GM23338 (cell line): ENCODE results near the gene CIZ1. TPM values are rescaled to one million over a fixed set of nuclear protein-coding genes. Genes with fewer than 3 reads are reported as not detected.

ENCODE experiments used
- ATAC-seq: fragments of 200-7000 bp; cut with Tn5 transposase; 3 replicates; pipeline ENCODE4 v1.9.1; 2020
- DNase-seq: peaks from one replicate; pipeline ENCODE4 v3.0.0-alpha.2; 2015; ENCODE audit warnings: low spot score
- H2AFZ ChIP-seq: fragments of 200-600 bp; sonication (generic); 2 replicates; pipeline ENCODE4 v1.8.0; 2016; ENCODE audit warnings: antibody characterized with exemption, mild to moderate bottlenecking, moderate library complexity
- H3F3A ChIP-seq: fragments of 200-600 bp; sonication (generic); replicated peaks from 2 replicates; pipeline ENCODE4 v1.8.0; 2017; ENCODE audit warnings: antibody characterized with exemption, mixed run types, low read depth
- H3K27ac ChIP-seq: fragments of 200-600 bp; sonication (generic); 2 replicates; pipeline ENCODE4 v1.6.1; 2016; ENCODE audit warnings: low read depth
- H3K27me3 ChIP-seq: fragments of 200-600 bp; sonication (generic); 2 replicates; pipeline ENCODE4 v1.8.0; 2016; ENCODE audit warnings: mild to moderate bottlenecking, mixed run types, moderate library complexity; ENCODE audit not compliant: insufficient read depth
- H3K36me3 ChIP-seq: fragments of 200-600 bp; sonication (generic); 2 replicates; pipeline ENCODE4 v1.8.0; 2016; ENCODE audit warnings: mild to moderate bottlenecking; ENCODE audit not compliant: insufficient read depth
- H3K4me1 ChIP-seq: fragments of 200-600 bp; sonication (generic); 2 replicates; pipeline ENCODE4 v1.8.0; 2016; ENCODE audit warnings: mild to moderate bottlenecking, moderate library complexity; ENCODE audit not compliant: insufficient read depth
- H3K4me2 ChIP-seq: fragments of 200-600 bp; sonication (generic); 2 replicates; pipeline ENCODE4 v1.7.1; 2017; ENCODE audit warnings: mixed run types
- H3K4me3 ChIP-seq: fragments of 200-600 bp; sonication (generic); 2 replicates; pipeline ENCODE4 v1.6.1; 2016; ENCODE audit warnings: mixed run types
- H3K79me2 ChIP-seq: fragments of 200-600 bp; sonication (generic); replicated peaks from 2 replicates; pipeline ENCODE4 v1.8.0; 2017; ENCODE audit warnings: mild to moderate bottlenecking; ENCODE audit not compliant: insufficient read depth
- H3K9me2 ChIP-seq: fragments of 200-600 bp; sonication (generic); 2 replicates; pipeline ENCODE4 v1.8.0; 2017; ENCODE audit not compliant: insufficient read depth
- H4K20me1 ChIP-seq: fragments of 200-600 bp; sonication (generic); replicated peaks from 2 replicates; pipeline ENCODE4 v1.8.0; 2017; ENCODE audit warnings: mild to moderate bottlenecking; ENCODE audit not compliant: insufficient read depth
- H3K27ac Mint-ChIP-seq: 2 replicates; pipeline ENCODE4 v1.8.0; 2020; ENCODE audit warnings: inconsistent platforms, mild to moderate bottlenecking, moderate library complexity, mixed read lengths
- H3K27me3 Mint-ChIP-seq: 3 replicates; pipeline ENCODE4 v1.8.0; 2022; ENCODE audit warnings: low read depth, mild to moderate bottlenecking, moderate library complexity, mixed read lengths, inconsistent platforms; ENCODE audit not compliant: insufficient read depth, poor library complexity
- H3K36me3 Mint-ChIP-seq: 3 replicates; pipeline ENCODE4 v1.8.0; 2021; ENCODE audit warnings: low read depth, mild to moderate bottlenecking, inconsistent platforms, moderate library complexity, mixed read lengths
- H3K4me1 Mint-ChIP-seq: 3 replicates; pipeline ENCODE4 v1.8.0; 2020; ENCODE audit warnings: mild to moderate bottlenecking, inconsistent platforms, mixed read lengths
- H3K4me3 Mint-ChIP-seq: 3 replicates; pipeline ENCODE4 v1.8.0; 2021; ENCODE audit warnings: moderate library complexity, mild to moderate bottlenecking, inconsistent platforms, mixed read lengths
- H3K9me3 Mint-ChIP-seq: 3 replicates; pipeline ENCODE4 v1.8.0; 2020; ENCODE audit warnings: moderate library complexity, mild to moderate bottlenecking, inconsistent platforms, mixed read lengths
- CREB1 ChIP-seq: fragments of 250-450 bp; sonication (Bioruptor Pico); IDR thresholded peaks from 2 replicates; pipeline ENCODE4 v1.5.0; 2020; ENCODE audit warnings: low read depth, mild to moderate bottlenecking, moderate library complexity
- CTCF ChIP-seq, 2 experiments: fragments of 200-600 bp in 1 of 2; sonication (generic) in 1 of 2; conservative IDR thresholded peaks; 2 replicates each; pipeline versions ENCODE4 v1.5.1 to v1.6.1; 2016 to 2017; ENCODE audit warnings: antibody characterized with exemption in 2 of 2, low read depth in 2 of 2, mild to moderate bottlenecking in 2 of 2, moderate library complexity in 1 of 2
- ETS1 ChIP-seq: IDR thresholded peaks from 2 replicates; pipeline ENCODE4 v1.6.1; 2016; ENCODE audit warnings: antibody characterized with exemption
- EZH2 ChIP-seq: fragments of 200-600 bp; sonication (generic); IDR thresholded peaks from one replicate; pipeline ENCODE4 v1.8.0; 2017; ENCODE audit warnings: antibody characterized with exemption, mild to moderate bottlenecking, low read depth; ENCODE audit not compliant: unreplicated experiment
- JUNB ChIP-seq: IDR thresholded peaks from one replicate; pipeline ENCODE4 v1.6.1; 2016; ENCODE audit warnings: antibody characterized with exemption; ENCODE audit not compliant: unreplicated experiment
- REST ChIP-seq: IDR thresholded peaks from one replicate; pipeline ENCODE4 v1.6.1; 2018; ENCODE audit warnings: antibody characterized with exemption; ENCODE audit not compliant: unreplicated experiment
- ZNF114 ChIP-seq: fragments of 250-450 bp; sonication (Bioruptor Pico); IDR thresholded peaks from 2 replicates; pipeline ENCODE4 v1.5.0; 2020; ENCODE audit warnings: mild to moderate bottlenecking, moderate library complexity
- polyA plus RNA-seq: library from polyadenylated mRNA; unstranded; fragments of >200 nt; fragmentation: Nextera tagmentation; extraction: Ambion mirVana; gene quantifications from 2 replicates; pipeline ENCODE4 v1.2.1, GENCODE V29; 2016
- total RNA-seq: library from RNA; depleted of rRNA; stranded (reverse); fragments of >200 nt; shearing (Covaris generic); gene quantifications from 2 replicates; pipeline ENCODE4 v1.2.3, GENCODE V29; 2014

Gene CIZ1
- total and polyA plus RNA-seq, 2 experiments from 2014 or later: 49.6 to 61.4 TPM

- peaks cover 3% of the 10 kb centered on the region for H3K4me1 ChIP-seq
- no peak overlapping the region for H3K27ac ChIP-seq
- ATAC-seq (no peak), DNase-seq (no peak)
- no peaks in the 10 kb centered on the region for H3K27me3 ChIP-seq
- H3K4me3 Mint-ChIP-seq: no peak overlapping the region
- no peak overlapping the region for H3K4me3 ChIP-seq
- TF ChIP-seq ZNF114 (no peak), ETS1 (no peak), EZH2 (no peak), CTCF (conservative IDR thresholded peaks at IDR 0.05; ENCODE audit: low read depth in 2 of 2) (no peak), REST (no peak), CREB1 (CRISPR knock-in tag) (no peak), JUNB (no peak)
- no peaks in the 10 kb centered on the region for H3K79me2 ChIP-seq
- no peaks in the 10 kb centered on the region for H3K36me3 Mint-ChIP-seq
- H3K9me3 Mint-ChIP-seq: peaks cover 3% of the 10 kb centered on the region; the same call in 1 of the 3 replicates
- H3K27ac Mint-ChIP-seq: no peak overlapping the region
- H3K4me2 ChIP-seq: no peak overlapping the region
- H4K20me1 ChIP-seq: no peaks in the 10 kb centered on the region
- no peaks in the 10 kb centered on the region for H3F3A ChIP-seq
- no peak overlapping the region for H2AFZ ChIP-seq
- H3K27me3 Mint-ChIP-seq: peaks cover 7% of the 10 kb centered on the region
- no peaks in the 10 kb centered on the region for H3K9me2 ChIP-seq
- no peaks in the 10 kb centered on the region for H3K36me3 ChIP-seq
- peaks cover 10% of the 10 kb centered on the region for H3K4me1 Mint-ChIP-seq
These were observed 38.1 kb downstream of the CIZ1 start for GRCh38 chr9:128153060-128153946.
